ENCODE data around the gene EN1. TPM values are rescaled to one million over a fixed set of nuclear protein-coding genes. Genes with fewer than 3 reads are reported as not detected.

EN1 gene
- total RNA-seq (2021), result not detected in 2 replicates
- Bru-seq, nascent RNA, result not detected
- BruChase-seq, experiment 1, labeled RNA remaining after a 2-hour chase, result not detected
- not detected for BruChase-seq, experiment 2, labeled RNA remaining after a 6-hour chase
- long read RNA-seq, partial matches to known transcripts, result 0 of 1 reads
- long read RNA-seq, other reads (novel, unspliced or antisense), result 0 of 1 reads

GRCh38 chr2:118846953-118847761, at the start of gene EN1:
EN1 (minus strand) TSS chr2:118847648; CDS start chr2:118847167, 481 bp downstream.
- BruUV-seq (replicated peaks), result no TSS peak
- peak; percentile 32 for TF ChIP-seq EZH2 (IDR thresholded peaks at IDR 0.05; ENCODE audit: borderline replicate concordance, low read depth, low read length, poor library complexity, severe bottlenecking)
- no peak for TF ChIP-seq CTCF (conservative IDR thresholded peaks at IDR 0.05; ENCODE audit: low read depth, low read length)
- CTCF ChIA-PET, result no interaction called here
- POLR2A ChIA-PET (ENCODE audit: low non-redundant PET), result no interaction called here
- Histone ChIP-seq H3K36me3 (ENCODE audit: insufficient read depth, low read length, poor library complexity, severe bottlenecking) (no peaks in the 10 kb centered on the region), H3K27ac (ENCODE audit: low read depth, low read length, poor library complexity, severe bottlenecking) (no peak within 1 kb of the TSS), H3K4me1 (ENCODE audit: insufficient read depth, low read length, poor library complexity, severe bottlenecking) (peaks cover 14% of the 10 kb centered on the region), H3K4me3 (ENCODE audit: low read depth, low read length, poor library complexity, severe bottlenecking) (peak within 1 kb of the TSS; percentile 27), H3K27me3 (replicated peaks; ENCODE audit: insufficient read depth, low read depth, low read length, poor library complexity) (peaks cover 85% of the 10 kb centered on the region), H3K9me3 (ENCODE audit: low read depth, low read length, poor library complexity, severe bottlenecking) (no peaks in the 10 kb centered on the region)
- intact Hi-C loops (cut with micrococcal nuclease; ENCODE audit: unreplicated experiment), result no loop called here
- DNase-seq (ENCODE audit: low spot score), result peak; percentile 18

GRCh38 chr2:118893100-118893499, 45.7 kb upstream of the EN1 start:
- Histone ChIP-seq H3K4me1 (ENCODE audit: insufficient read depth, low read length, poor library complexity, severe bottlenecking) (no peaks in the 10 kb centered on the region), H3K9me3 (ENCODE audit: low read depth, low read length, poor library complexity, severe bottlenecking) (no peaks in the 10 kb centered on the region), H3K4me3 (ENCODE audit: low read depth, low read length, poor library complexity, severe bottlenecking) (no peak overlapping the region), H3K27me3 (replicated peaks; ENCODE audit: insufficient read depth, low read depth, low read length, poor library complexity) (no peaks in the 10 kb centered on the region), H3K27ac (ENCODE audit: low read depth, low read length, poor library complexity, severe bottlenecking) (no peak overlapping the region), H3K36me3 (ENCODE audit: insufficient read depth, low read length, poor library complexity, severe bottlenecking) (no peaks in the 10 kb centered on the region)
- ChIA-PET CTCF (no interaction called here), POLR2A (ENCODE audit: low non-redundant PET) (no interaction called here)
- no peak for DNase-seq (ENCODE audit: low spot score)
- BruUV-seq (replicated peaks), result no TSS peak
- TF ChIP-seq EZH2 (IDR thresholded peaks at IDR 0.05; ENCODE audit: borderline replicate concordance, low read depth, low read length, poor library complexity, severe bottlenecking) (no peak), CTCF (conservative IDR thresholded peaks at IDR 0.05; ENCODE audit: low read depth, low read length) (no peak)
- intact Hi-C loops (cut with micrococcal nuclease; ENCODE audit: unreplicated experiment), result loop anchor here (10.0 kb wide), 1 partner anchor 222 kb away; no protein-coding TSS in a partner anchor

- intact Hi-C loops (cut with micrococcal nuclease; ENCODE audit: unreplicated experiment), result loop anchor here (10.0 kb wide), 2 partner anchors 225 to 775 kb away; no protein-coding TSS in a partner anchor
- H3K27me3 ChIP-seq (replicated peaks; ENCODE audit: insufficient read depth, low read depth, low read length, poor library complexity), result no peaks in the 10 kb centered on the region
- H3K27ac ChIP-seq (ENCODE audit: low read depth, low read length, poor library complexity, severe bottlenecking), result no peak overlapping the region
- DNase-seq (ENCODE audit: low spot score), result no peak
- no peaks in the 10 kb centered on the region for H3K4me1 ChIP-seq (ENCODE audit: insufficient read depth, low read length, poor library complexity, severe bottlenecking)
- ChIA-PET POLR2A (ENCODE audit: low non-redundant PET) (no interaction called here), CTCF (no interaction called here)
- TF ChIP-seq EZH2 (IDR thresholded peaks at IDR 0.05; ENCODE audit: borderline replicate concordance, low read depth, low read length, poor library complexity, severe bottlenecking) (no peak), CTCF (conservative IDR thresholded peaks at IDR 0.05; ENCODE audit: low read depth, low read length) (no peak)
- no peaks in the 10 kb centered on the region for H3K9me3 ChIP-seq (ENCODE audit: low read depth, low read length, poor library complexity, severe bottlenecking)
- BruUV-seq (replicated peaks), result no TSS peak
- no peaks in the 10 kb centered on the region for H3K36me3 ChIP-seq (ENCODE audit: insufficient read depth, low read length, poor library complexity, severe bottlenecking)
- H3K4me3 ChIP-seq (ENCODE audit: low read depth, low read length, poor library complexity, severe bottlenecking), result no peak overlapping the region
These were observed 42.5 kb upstream of the EN1 start for GRCh38 chr2:118889995-118890394.
